HepG2 (cell line): Measurements from ENCODE around the gene RAPGEF6. TPM values are rescaled to one million over a fixed set of nuclear protein-coding genes. Genes with fewer than 3 reads are reported as not detected.

Experiments
- ATAC-seq: fragments of 200-7000 bp; cut with Tn5 transposase; 3 replicates; pipeline ENCODE4 v1.9.1; 2020; ENCODE audit warnings: mild to moderate bottlenecking, moderate library complexity
- BruUV-seq: library from RNA; stranded (reverse); fragments of 400-500 nt; replicated peaks from 2 replicates; lab custom pipeline; 2021; lab: Mats Ljungman, UMichigan
- CTCF ChIA-PET: fragments of 300-600 bp; formaldehyde crosslinking; extraction: SDS; loops from one replicate; lab custom pipeline; 2021; ENCODE audit warnings: low total read pairs, inconsistent platforms, low intra/inter-chr PET ratio; lab: Yijun Ruan, JAX
- POLR2A ChIA-PET: fragments of 350-600 bp; sonication (Branson Sonifier 250); formaldehyde crosslinking; loops from one replicate; lab custom pipeline; 2020; ENCODE audit warnings: antibody characterized with exemption, inconsistent platforms; lab: Yijun Ruan, JAX
- DNase-seq: peaks from one replicate; pipeline ENCODE4 v3.0.0-alpha.2; 2015; ENCODE audit warnings: low spot score
- FAIRE-seq: peaks from 3 replicates; lab custom pipeline; 2011; peaks lifted over from hg19 to GRCh38; lab: Jason Lieb, UNC
- H2AFZ ChIP-seq: one replicate; pipeline ENCODE4 v1.6.1; 2011; ENCODE audit warnings: low read length, inconsistent platforms
- H3K27ac ChIP-seq: fragments of 300-600 bp; 3 replicates; pipeline ENCODE4 v1.8.0; 2011; ENCODE audit warnings: mixed run types, mild to moderate bottlenecking, mixed read lengths, low read length, inconsistent platforms; ENCODE audit not compliant: insufficient read depth; ENCODE audit errors: extremely low read length
- H3K27me3 ChIP-seq, 2 experiments: fragments of 200-600 bp in 1 of 2; 2 replicates in 1 of 2; 3 replicates in 1 of 2; pipeline versions ENCODE4 v1.6.0 to v1.8.0; 2011; ENCODE audit warnings: low read length in 2 of 2, mild to moderate bottlenecking in 2 of 2, moderate library complexity in 2 of 2, inconsistent platforms in 1 of 2; ENCODE audit not compliant: insufficient read depth in 2 of 2, control insufficient read depth in 1 of 2
- H3K36me3 ChIP-seq, 2 experiments: fragments of 200-600 bp in 1 of 2; replicated peaks in 1 of 2; 2 replicates in 1 of 2; 3 replicates in 1 of 2; pipeline versions ENCODE4 v1.5.1 to v1.8.0; 2011; ENCODE audit warnings: low read length in 2 of 2, inconsistent platforms in 1 of 2; ENCODE audit not compliant: insufficient read depth in 2 of 2, control insufficient read depth in 1 of 2
- H3K4me1 ChIP-seq: 2 replicates; pipeline ENCODE4 v1.5.1; 2012; ENCODE audit warnings: low read length, inconsistent platforms; ENCODE audit not compliant: insufficient read depth
- H3K4me2 ChIP-seq: 2 replicates; pipeline ENCODE4 v1.6.0; 2011; ENCODE audit warnings: low read depth, low read length, inconsistent platforms
- H3K4me3 ChIP-seq, 3 experiments: fragments of 200-600 bp in 1 of 3; sonication (generic), shearing (Covaris generic) in 1 of 3; replicated peaks in 1 of 3; 2 replicates each; pipeline ENCODE4 v1.5.1; 2011 to 2016; ENCODE audit warnings: low read length in 3 of 3, inconsistent platforms in 2 of 3, low read depth in 2 of 3, mild to moderate bottlenecking in 2 of 3, control low read depth in 1 of 3, mixed read lengths in 1 of 3; ENCODE audit not compliant: insufficient read depth in 1 of 3
- H3K79me2 ChIP-seq: one replicate; pipeline ENCODE4 v1.6.1; 2011; ENCODE audit warnings: low read length, inconsistent platforms; ENCODE audit not compliant: insufficient read depth
- H3K9ac ChIP-seq: 2 replicates; pipeline ENCODE4 v1.6.0; 2011; ENCODE audit warnings: mild to moderate bottlenecking, low read depth, low read length, inconsistent platforms; ENCODE audit not compliant: insufficient read depth
- H3K9me3 ChIP-seq: 2 replicates; pipeline ENCODE4 v1.5.1; 2012; ENCODE audit warnings: mild to moderate bottlenecking, low read length
- H4K20me1 ChIP-seq: 2 replicates; pipeline ENCODE4 v1.6.0; 2011; ENCODE audit warnings: inconsistent platforms, mild to moderate bottlenecking, low read length, moderate library complexity; ENCODE audit not compliant: insufficient read depth
- ATF7 ChIP-seq, 2 experiments: fragments of 450-650 bp in 1 of 2; sonication (generic) in 1 of 2; formaldehyde crosslinking in 1 of 2; IDR thresholded peaks; 2 replicates each; pipeline versions ENCODE4 v1.4.0 to v1.6.1; 2016 to 2020; ENCODE audit warnings: antibody characterized with exemption in 1 of 2, mild to moderate bottlenecking in 1 of 2, missing genetic modification reagents in 1 of 2
- ATRX ChIP-seq: sonication (generic); formaldehyde crosslinking; IDR thresholded peaks from 2 replicates; pipeline ENCODE4 v1.4.0; 2020; ENCODE audit warnings: missing genetic modification reagents, borderline replicate concordance
- CHCHD3 ChIP-seq: sonication (generic); formaldehyde crosslinking; IDR thresholded peaks from 2 replicates; pipeline ENCODE4 v1.8.0; 2022; ENCODE audit warnings: mild to moderate bottlenecking, missing genetic modification reagents, moderate library complexity
- HHEX ChIP-seq: IDR thresholded peaks from 2 replicates; pipeline ENCODE4 v1.6.1; 2016; ENCODE audit warnings: control low read depth
- MBNL3 ChIP-seq: fragments of 250-450 bp; sonication (Bioruptor Pico); conservative IDR thresholded peaks from 2 replicates; pipeline ENCODE4 v1.8.0; 2022; ENCODE audit warnings: mild to moderate bottlenecking, inconsistent platforms
- XBP1 ChIP-seq: sonication (generic); formaldehyde crosslinking; IDR thresholded peaks from 2 replicates; pipeline ENCODE4 v1.5.0; 2020; ENCODE audit warnings: missing genetic modification reagents
- ZNF251 ChIP-seq: sonication (generic); formaldehyde crosslinking; IDR thresholded peaks from 2 replicates; pipeline ENCODE4 v1.9.0; 2021; ENCODE audit warnings: mild to moderate bottlenecking, missing genetic modification reagents
- ZNF274 ChIP-seq: sonication (generic); formaldehyde crosslinking; IDR thresholded peaks from 2 replicates; pipeline ENCODE4 v1.5.1; 2020; ENCODE audit warnings: mild to moderate bottlenecking, missing genetic modification reagents
- ZNF816 ChIP-seq: sonication (generic); formaldehyde crosslinking; IDR thresholded peaks from 2 replicates; pipeline ENCODE4 v1.8.0; 2022; ENCODE audit warnings: missing genetic modification reagents, mild to moderate bottlenecking, borderline replicate concordance
- WGBS: methylation state at CpG from one replicate; pipeline ENCODE4 v1.1.6; 2017; ENCODE audit warnings: low lambda C conversion rate; 5-methylcytosine and 5-hydroxymethylcytosine counted together
- in situ Hi-C: cut with HindIII; loops from 2 replicates; pipeline ENCODE4 v1.10.0; 2017; ENCODE audit warnings: low pct_unique_long_range_greater_than_20kb; ENCODE audit not compliant: extremely low pct_ligation_motif_present
- intact Hi-C: fragments of 100-400 bp; cut with micrococcal nuclease; formaldehyde crosslinking; loops from one replicate; pipeline ENCODE4 v1.10.0; 2022; ENCODE audit not compliant: unreplicated experiment
- polyA plus RNA-seq, 8 experiments: library from polyadenylated mRNA; depleted of rRNA in 3 of 8; stranded (reverse) in 7 of 8; unstranded in 1 of 8; fragments of >200 nt; fragmentation: Illumina TruSeq in 4 of 8; extraction: Trizol in 4 of 8; gene quantifications; 2 replicates each; pipeline versions ENCODE4 v1.2.1 to v1.2.3, GENCODE V29; 2011 to 2016; ENCODE audit warnings: low read depth in 4 of 8, missing spikeins in 1 of 8, mixed read lengths in 1 of 8; ENCODE audit not compliant: insufficient read depth in 1 of 8
- total RNA-seq, 5 experiments: library from RNA; depleted of rRNA; stranded (reverse); fragments of >200 nt; fragmentation: Illumina TruSeq; extraction: Trizol; gene quantifications; 2 replicates each; pipeline ENCODE4 v1.2.3, GENCODE V29; 2016; ENCODE audit warnings: low read depth in 1 of 5
- TF ChIP-seq, protein P1 (sequence below): sonication (generic); formaldehyde crosslinking; IDR thresholded peaks from 2 replicates; pipeline ENCODE4 v1.4.0; 2020; ENCODE audit warnings: mild to moderate bottlenecking, missing genetic modification reagents
- TF ChIP-seq, protein P2 (sequence below): sonication (generic); formaldehyde crosslinking; IDR thresholded peaks from 2 replicates; pipeline ENCODE4 v1.8.0; 2022; ENCODE audit warnings: mild to moderate bottlenecking, missing genetic modification reagents, moderate library complexity
- TF ChIP-seq, protein P3 (sequence below): IDR thresholded peaks from 2 replicates; pipeline ENCODE4 v1.6.1; 2016; ENCODE audit warnings: low read depth, borderline replicate concordance

The RAPGEF6 gene
- total and polyA plus RNA-seq, 2 of the 13 experiments (the other 11 are each of a cell fraction or from before 2014, with no cell fraction given), result 7.7 to 24.6 TPM

DNA sequence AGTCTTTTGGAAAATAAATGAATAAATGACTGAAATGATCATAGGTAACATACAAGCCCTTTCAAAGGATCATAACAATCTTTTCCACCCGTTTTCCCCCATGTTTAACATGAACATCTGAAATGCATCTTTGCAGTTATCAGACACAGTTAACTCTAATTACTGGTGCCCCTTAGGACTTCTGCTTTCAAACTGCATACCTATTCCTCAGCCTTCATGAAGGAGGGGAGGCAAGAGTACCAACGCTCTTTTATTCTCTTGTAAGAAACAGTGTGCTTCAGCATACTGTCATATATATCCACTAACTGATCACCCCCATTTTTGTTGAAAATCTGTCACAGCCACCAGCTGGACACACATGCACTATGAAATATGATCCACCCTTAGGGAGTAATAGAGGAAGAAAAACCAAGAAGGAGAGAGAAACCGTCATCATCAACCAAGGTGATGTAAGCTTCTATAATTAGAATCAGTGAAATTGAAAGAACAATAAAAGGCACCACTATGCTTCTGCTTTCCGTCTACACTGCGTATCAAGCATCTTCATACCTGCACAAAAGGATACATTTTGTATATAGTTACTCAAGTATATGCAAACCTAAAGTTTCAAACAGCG is 98.7 kb downstream of the RAPGEF6 start (continued):
- no peak for TF ChIP-seq HHEX
- TF ChIP-seq ATRX (CRISPR knock-in tag), result no peak
- TF ChIP-seq XBP1 (CRISPR knock-in tag), result no peak

DNA sequence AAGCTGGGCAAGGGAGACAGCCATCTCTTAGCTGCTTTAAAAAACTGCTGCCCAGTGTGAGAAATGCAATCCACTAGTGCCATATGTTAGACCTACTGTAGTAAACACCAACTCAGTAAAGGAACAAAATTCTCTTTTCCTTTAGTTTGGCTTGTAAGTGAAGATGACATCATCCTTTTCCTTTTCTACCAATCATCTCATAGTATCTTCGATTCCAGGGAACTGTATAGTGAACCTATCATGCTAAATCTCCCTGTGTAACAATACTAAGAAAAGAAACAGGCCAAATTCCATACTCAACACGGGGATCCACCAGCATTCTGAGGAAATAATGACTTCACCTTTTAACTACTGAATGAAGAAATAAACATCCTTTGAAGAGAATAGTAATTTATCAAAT is 100.1 kb downstream of the RAPGEF6 start:
- Histone ChIP-seq H2AFZ (no peak overlapping the region), H3K79me2 (peaks cover 2% of the 10 kb centered on the region), H3K36me3 (peaks cover 5 to 10% of the 10 kb centered on the region in 2 experiments; a peak in 2 of 5 replicates), H3K27ac (no peak overlapping the region), H3K9ac (no peak overlapping the region), H3K4me3 (no peak overlapping the region), H3K4me1 (peaks cover 36% of the 10 kb centered on the region), H3K27me3 (no peaks in the 10 kb centered on the region), H4K20me1 (peaks cover 2% of the 10 kb centered on the region; the same call in 1 of the 2 replicates), H3K9me3 (no peaks in the 10 kb centered on the region), H3K4me2 (no peak overlapping the region)
- ATAC-seq (no peak), FAIRE-seq (no peak), DNase-seq (no peak)
- intact Hi-C loops (no loop called here), in situ Hi-C loops (no loop called here)
- POLR2A ChIA-PET, result no interaction called here
- BruUV-seq, result no TSS peak
- TF ChIP-seq ZNF816 (CRISPR knock-in tag) (no peak), ATF7 (IDR thresholded peaks at IDR 0.05) (peak; percentile 93), ATF7 (CRISPR knock-in tag; IDR thresholded peaks at IDR 0.05) (no peak)
- CTCF ChIA-PET, result no interaction called here
- WGBS, result 88% methylated on average over 2 of the region's 2 CpGs

DNA sequence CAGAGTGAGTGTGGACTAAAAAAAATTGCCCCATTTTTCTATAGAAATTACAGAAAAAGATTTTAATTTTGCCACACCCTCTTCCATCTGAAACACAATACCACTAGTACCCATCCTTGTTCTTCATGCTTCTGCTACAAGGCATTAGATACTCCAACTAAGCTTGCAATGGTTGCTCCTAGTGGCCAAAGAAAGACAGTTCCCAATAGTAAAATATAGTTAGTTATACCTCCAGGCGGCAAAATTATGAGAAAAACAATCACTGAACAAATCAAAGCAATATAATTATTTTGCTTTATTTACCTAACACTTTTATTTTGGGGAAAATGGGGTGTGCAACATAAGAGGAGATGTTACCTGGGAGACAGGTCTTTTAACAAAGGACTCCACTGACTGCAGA is 101.2 kb downstream of the RAPGEF6 start:
- H3K4me3 ChIP-seq, result no peak overlapping the region
- peaks cover 36% of the 10 kb centered on the region for H3K4me1 ChIP-seq
- DNase-seq (no peak), ATAC-seq (peak; percentile 39; the same call in 1 of the 3 replicates), FAIRE-seq (no peak)
- no peak overlapping the region for H3K27ac ChIP-seq
- in situ Hi-C loops, result no loop called here
- H3K27me3 ChIP-seq, result no peaks in the 10 kb centered on the region
- no peak overlapping the region for H2AFZ ChIP-seq
- no peak overlapping the region for H3K9ac ChIP-seq
- ChIA-PET CTCF (no interaction called here), POLR2A (no interaction called here)
- H3K4me2 ChIP-seq, result no peak overlapping the region
- H4K20me1 ChIP-seq, result 0 out of 2 replicates have a peak, but pooled peaks cover 2% of the 10 kb centered on the region
- H3K79me2 ChIP-seq, result peaks cover 2% of the 10 kb centered on the region
- H3K36me3 ChIP-seq, result peaks cover 5 to 10% of the 10 kb centered on the region in 2 experiments; a peak in 2 of 5 replicates
- BruUV-seq, result no TSS peak
- intact Hi-C loops, result no loop called here
- no peaks in the 10 kb centered on the region for H3K9me3 ChIP-seq
- 100% methylated on average over 1 of the region's 1 CpG for WGBS
- TF ChIP-seq CHCHD3 (CRISPR knock-in tag), result no peak
- no peak for TF ChIP-seq ZNF251 (CRISPR knock-in tag)
- TF ChIP-seq, protein P1, sequence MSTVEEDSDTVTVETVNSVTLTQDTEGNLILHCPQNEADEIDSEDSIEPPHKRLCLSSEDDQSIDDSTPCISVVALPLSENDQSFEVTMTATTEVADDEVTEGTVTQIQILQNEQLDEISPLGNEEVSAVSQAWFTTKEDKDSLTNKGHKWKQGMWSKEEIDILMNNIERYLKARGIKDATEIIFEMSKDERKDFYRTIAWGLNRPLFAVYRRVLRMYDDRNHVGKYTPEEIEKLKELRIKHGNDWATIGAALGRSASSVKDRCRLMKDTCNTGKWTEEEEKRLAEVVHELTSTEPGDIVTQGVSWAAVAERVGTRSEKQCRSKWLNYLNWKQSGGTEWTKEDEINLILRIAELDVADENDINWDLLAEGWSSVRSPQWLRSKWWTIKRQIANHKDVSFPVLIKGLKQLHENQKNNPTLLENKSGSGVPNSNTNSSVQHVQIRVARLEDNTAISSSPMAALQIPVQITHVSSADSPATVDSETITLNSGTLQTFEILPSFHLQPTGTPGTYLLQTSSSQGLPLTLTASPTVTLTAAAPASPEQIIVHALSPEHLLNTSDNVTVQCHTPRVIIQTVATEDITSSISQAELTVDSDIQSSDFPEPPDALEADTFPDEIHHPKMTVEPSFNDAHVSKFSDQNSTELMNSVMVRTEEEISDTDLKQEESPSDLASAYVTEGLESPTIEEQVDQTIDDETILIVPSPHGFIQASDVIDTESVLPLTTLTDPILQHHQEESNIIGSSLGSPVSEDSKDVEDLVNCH (CRISPR knock-in tag), result no peak
- no peak for TF ChIP-seq MBNL3 (CRISPR knock-in tag)
- TF ChIP-seq, protein P2, sequence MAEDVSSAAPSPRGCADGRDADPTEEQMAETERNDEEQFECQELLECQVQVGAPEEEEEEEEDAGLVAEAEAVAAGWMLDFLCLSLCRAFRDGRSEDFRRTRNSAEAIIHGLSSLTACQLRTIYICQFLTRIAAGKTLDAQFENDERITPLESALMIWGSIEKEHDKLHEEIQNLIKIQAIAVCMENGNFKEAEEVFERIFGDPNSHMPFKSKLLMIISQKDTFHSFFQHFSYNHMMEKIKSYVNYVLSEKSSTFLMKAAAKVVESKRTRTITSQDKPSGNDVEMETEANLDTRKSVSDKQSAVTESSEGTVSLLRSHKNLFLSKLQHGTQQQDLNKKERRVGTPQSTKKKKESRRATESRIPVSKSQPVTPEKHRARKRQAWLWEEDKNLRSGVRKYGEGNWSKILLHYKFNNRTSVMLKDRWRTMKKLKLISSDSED (CRISPR knock-in tag), result no peak
- TF ChIP-seq, protein P3, sequence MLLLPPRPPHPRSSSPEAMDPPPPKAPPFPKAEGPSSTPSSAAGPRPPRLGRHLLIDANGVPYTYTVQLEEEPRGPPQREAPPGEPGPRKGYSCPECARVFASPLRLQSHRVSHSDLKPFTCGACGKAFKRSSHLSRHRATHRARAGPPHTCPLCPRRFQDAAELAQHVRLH, result no peak
- TF ChIP-seq ZNF274 (CRISPR knock-in tag), result no peak
